ENCODE results near the gene ZNF497.

ZNF497 gene

GRCh38 chr19:58397533-58398037, 35.0 kb upstream of the ZNF497 start:
- no peak overlapping the region for H3K4me3 ChIP-seq (ENCODE audit: low read depth, low read length)
- TF ChIP-seq CTCF (IDR thresholded peaks at IDR 0.05; ENCODE audit: borderline replicate concordance, insufficient read depth, low read depth, low read length), result no peak

GRCh38 chr19:58396691-58397532, 34.4 kb upstream of the ZNF497 start:
- no peak for TF ChIP-seq CTCF (IDR thresholded peaks at IDR 0.05; ENCODE audit: borderline replicate concordance, insufficient read depth, low read depth, low read length)
- H3K4me3 ChIP-seq (ENCODE audit: low read depth, low read length), result no peak overlapping the region

GRCh38 chr19:58395979-58396627, 33.6 kb upstream of the ZNF497 start:
- no peak for TF ChIP-seq CTCF (IDR thresholded peaks at IDR 0.05; ENCODE audit: borderline replicate concordance, insufficient read depth, low read depth, low read length)
- no peak overlapping the region for H3K4me3 ChIP-seq (ENCODE audit: low read depth, low read length)

GRCh38 chr19:58395220-58395978, 32.8 kb upstream of the ZNF497 start, which contains the start of gene RNF225:
Gene RNF225 (plus strand): TSS chr19:58395656. CDS start chr19:58396090, 434 bp downstream.
- TF ChIP-seq CTCF (IDR thresholded peaks at IDR 0.05; ENCODE audit: borderline replicate concordance, insufficient read depth, low read depth, low read length), result no peak
- no peak within 1 kb of the TSS for H3K4me3 ChIP-seq (ENCODE audit: low read depth, low read length)

- no peak for TF ChIP-seq CTCF (IDR thresholded peaks at IDR 0.05; ENCODE audit: borderline replicate concordance, insufficient read depth, low read depth, low read length)
- H3K4me3 ChIP-seq (ENCODE audit: low read depth, low read length), result no peak overlapping the region
Observed at GRCh38 chr19:58394821-58395219, 32.3 kb upstream of the ZNF497 start.

- no peak overlapping the region for H3K4me3 ChIP-seq (ENCODE audit: low read depth, low read length)
- no peak for TF ChIP-seq CTCF (IDR thresholded peaks at IDR 0.05; ENCODE audit: borderline replicate concordance, insufficient read depth, low read depth, low read length)
Observed at GRCh38 chr19:58393725-58394033, 31.1 kb upstream of the ZNF497 start.

All from GM12875 (cell line).